Heart right ventricle (tissue), 16 donors: ENCODE measurements around the gene PSME1. TPM values are rescaled to one million over a fixed set of nuclear protein-coding genes. Genes with fewer than 3 reads are reported as not detected.

Experiments used
- ATAC-seq, 8 donors: fragments of 200-7000 bp; cut with Tn5 transposase; one replicate each; pipeline ENCODE4 v1.9.1; 2020; ENCODE audit warnings: mild to moderate bottlenecking in 8 of 8, moderate library complexity in 8 of 8, moderate number of reproducible peaks in 1 of 8
- DNase-seq, 2 donors: peaks; one replicate each; pipeline ENCODE4 v3.0.0-alpha.2; 2020
- H3K27ac ChIP-seq, 10 donors: fragments of 200-600 bp; sonication (generic) in 2 of 10; one replicate each; pipeline versions ENCODE4 v1.5.0 to v1.8.0; 2020 to 2022; ENCODE audit warnings: mild to moderate bottlenecking in 3 of 10
- H3K27me3 ChIP-seq, 7 donors: fragments of 200-600 bp; one replicate each; pipeline ENCODE4 v1.8.0; 2021 to 2022; ENCODE audit warnings: mild to moderate bottlenecking in 2 of 7
- H3K36me3 ChIP-seq, 9 donors: fragments of 200-600 bp; sonication (generic) in 1 of 9; one replicate each; pipeline versions ENCODE4 v1.5.0 to v1.8.0; 2020 to 2022; ENCODE audit warnings: mild to moderate bottlenecking in 2 of 9
- H3K4me1 ChIP-seq, 9 donors: fragments of 200-600 bp; sonication (generic) in 1 of 9; one replicate each; pipeline versions ENCODE4 v1.5.0 to v1.8.0; 2020 to 2022; ENCODE audit warnings: mild to moderate bottlenecking in 4 of 9
- H3K4me3 ChIP-seq, 10 donors: fragments of 200-600 bp; sonication (generic) in 2 of 10; one replicate each; pipeline versions ENCODE4 v1.5.0 to v1.8.0; 2020 to 2022; ENCODE audit warnings: mild to moderate bottlenecking in 7 of 10, moderate library complexity in 2 of 10
- H3K9me3 ChIP-seq, 11 donors: fragments of 200-600 bp in 10 of 11; sonication (generic) in 2 of 11; one replicate each; pipeline versions ENCODE4 v1.5.0 to v1.8.0; 2013 to 2022; ENCODE audit warnings: mild to moderate bottlenecking in 2 of 11, control low read depth in 1 of 11, moderate library complexity in 1 of 11
- WGBS, 2 donors: extraction: QIAGEN DNeasy Blood & Tissue Kit; methylation state at CpG; one replicate each; pipeline ENCODE4 v1.1.7; 2013; ENCODE audit warnings: inconsistent platforms in 1 of 2; 5-methylcytosine and 5-hydroxymethylcytosine counted together
- intact Hi-C, 10 donors: fragments of 100-400 bp; cut with DNase I; formaldehyde crosslinking; loops; one replicate each; pipeline versions ENCODE4 v1.11.1 to v1.14.2; 2022
- polyA plus RNA-seq, 2 donors: library from polyadenylated mRNA; stranded (reverse); fragments of 200-250 nt; gene quantifications; one replicate each; pipeline ENCODE4 v1.2.3, GENCODE V29; 2013
- total RNA-seq, 10 donors: library from RNA; stranded (reverse); fragmentation: NEBNext Ultra II Directional in 3 of 10; extraction: Animal tissue kit (Norgen Biotek cat#: 25700) in 3 of 10; gene quantifications; one replicate each; pipeline versions ENCODE4 v1.2.1 to v1.2.4, GENCODE V29; 2021 to 2023
- TF ChIP-seq, protein P1 (sequence below), 9 donors: fragments of 200-600 bp; sonication (generic) in 2 of 9; IDR thresholded peaks; one replicate each; pipeline versions ENCODE4 v1.5.0 to v1.8.0; 2021 to 2022; ENCODE audit warnings: antibody characterized with exemption in 9 of 9, mild to moderate bottlenecking in 5 of 9, moderate library complexity in 1 of 9
- donor health status: Arrhythmogenic right ventricular cardiomyopathy.
- donor health status: ischemic (EF 13 %, LVEDD 7.1; RV severe dilation, severe dysfunction).
- donor health status: healthy with polysubstance abuse.
- donor health status: DM: no; HTN: yes; CAD: no.
- donor health status: DM: no; HTN: no; CAD: no.
- donor health status: ischemic (EF 25% LVEDD 6.9; RV normal size, moderate dysfunction).
- donor health status: ischemic (EF 25% LVEDD 5.7; RV mildly dilated, moderate dysfunction).
- donor health status: healthy.
- donor health status: DM: yes; HTN: yes; CAD: no.
- donor health status: Ischemic cardiomyopathy.
- donor health status: ischemic (EF 35%, LVEDD 5.7; RV mildly dilated, moderate dysfunction).
- donor health status: nonischemic (EF 11% LVEDD 7.7; RV severe dilation, severe dysfunction).
- donor health status: DM: yes; HTN: yes; CAD: no.
- donor health status: PGD.
- donor health status: ischemic (EF 29% LVEDD 5.4; RV normal size, mild dysfunction).
- donor health status: nonischemic (EF 23%, LVEDD 6.1; RV moderate dilation, normal function).

Gene PSME1
- total and polyA plus RNA-seq, 12 donors = 84.3 to 341 (median 103) TPM

DNA sequence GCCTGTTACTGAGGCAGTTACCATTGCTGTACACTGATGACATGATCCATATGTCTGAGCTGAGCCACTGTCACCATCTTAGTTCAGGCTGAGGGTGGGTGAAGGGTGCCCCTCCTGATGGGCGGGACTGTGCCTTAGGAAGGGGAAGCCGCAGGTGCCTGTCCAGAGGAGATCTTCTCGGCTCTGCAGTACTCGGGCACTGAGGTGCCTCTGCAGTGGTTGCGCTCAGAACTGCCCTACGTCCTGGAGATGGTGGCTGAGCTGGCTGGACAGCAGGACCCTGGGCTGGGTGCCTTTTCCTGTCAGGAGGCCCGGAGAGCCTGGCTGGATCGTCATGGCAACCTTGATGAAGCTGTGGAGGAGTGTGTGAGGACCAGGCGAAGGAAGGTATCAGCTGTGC, 15.0 kb downstream of the PSME1 start:
- TF ChIP-seq, protein P1, sequence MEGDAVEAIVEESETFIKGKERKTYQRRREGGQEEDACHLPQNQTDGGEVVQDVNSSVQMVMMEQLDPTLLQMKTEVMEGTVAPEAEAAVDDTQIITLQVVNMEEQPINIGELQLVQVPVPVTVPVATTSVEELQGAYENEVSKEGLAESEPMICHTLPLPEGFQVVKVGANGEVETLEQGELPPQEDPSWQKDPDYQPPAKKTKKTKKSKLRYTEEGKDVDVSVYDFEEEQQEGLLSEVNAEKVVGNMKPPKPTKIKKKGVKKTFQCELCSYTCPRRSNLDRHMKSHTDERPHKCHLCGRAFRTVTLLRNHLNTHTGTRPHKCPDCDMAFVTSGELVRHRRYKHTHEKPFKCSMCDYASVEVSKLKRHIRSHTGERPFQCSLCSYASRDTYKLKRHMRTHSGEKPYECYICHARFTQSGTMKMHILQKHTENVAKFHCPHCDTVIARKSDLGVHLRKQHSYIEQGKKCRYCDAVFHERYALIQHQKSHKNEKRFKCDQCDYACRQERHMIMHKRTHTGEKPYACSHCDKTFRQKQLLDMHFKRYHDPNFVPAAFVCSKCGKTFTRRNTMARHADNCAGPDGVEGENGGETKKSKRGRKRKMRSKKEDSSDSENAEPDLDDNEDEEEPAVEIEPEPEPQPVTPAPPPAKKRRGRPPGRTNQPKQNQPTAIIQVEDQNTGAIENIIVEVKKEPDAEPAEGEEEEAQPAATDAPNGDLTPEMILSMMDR (IDR thresholded peaks at IDR 0.05) = no peak
- no peak for ATAC-seq
- WGBS, 2 donors = 89% methylated on average over 9 of the region's 9 CpGs
- H3K4me3 ChIP-seq = no peak overlapping the region
- H3K9me3 ChIP-seq = no peaks in the 10 kb centered on the region
- no peak for DNase-seq
- intact Hi-C loops = no loop called here
- H3K27ac ChIP-seq = no peak overlapping the region
- peaks cover 9 to 25% (median 19%) of the 10 kb centered on the region in 9 donors for H3K4me1 ChIP-seq
- H3K36me3 ChIP-seq = peaks cover 0 to 76% (median 64%) of the 10 kb centered on the region in 9 donors
- no peaks in the 10 kb centered on the region for H3K27me3 ChIP-seq

DNA sequence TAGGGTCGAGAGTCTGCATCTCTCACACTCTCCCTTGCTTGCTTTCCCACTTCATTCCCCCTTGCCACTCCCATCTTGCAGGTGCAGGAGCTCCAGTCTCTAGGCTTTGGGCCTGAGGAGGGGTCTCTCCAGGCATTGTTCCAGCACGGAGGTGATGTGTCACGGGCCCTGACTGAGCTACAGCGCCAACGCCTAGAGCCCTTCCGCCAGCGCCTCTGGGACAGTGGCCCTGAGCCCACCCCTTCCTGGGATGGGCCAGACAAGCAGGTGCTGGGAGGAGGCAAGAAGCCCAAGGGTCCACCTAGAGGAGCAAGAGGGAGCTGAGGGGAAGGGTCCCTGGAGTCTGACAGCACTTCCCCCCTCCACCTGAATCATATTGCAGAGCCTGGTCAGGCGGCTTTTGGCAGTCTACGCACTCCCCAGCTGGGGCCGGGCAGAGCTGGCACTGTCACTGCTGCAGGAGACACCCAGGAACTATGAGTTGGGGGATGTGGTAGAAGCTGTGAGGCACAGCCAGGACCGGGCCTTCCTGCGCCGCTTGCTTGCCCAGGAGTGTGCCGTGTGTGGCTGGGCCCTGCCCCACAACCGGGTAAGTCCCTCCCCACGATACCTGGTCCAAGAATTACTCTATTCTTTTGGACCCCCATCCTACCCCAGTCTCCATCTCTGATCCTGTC, 15.5 kb downstream of the PSME1 start:
- H3K36me3 ChIP-seq = peaks cover 0 to 81% (median 70%) of the 10 kb centered on the region in 9 donors
- no peak overlapping the region for H3K4me3 ChIP-seq
- WGBS, 2 donors = 93 to 94% methylated on average over 16 of the region's 16 CpGs
- TF ChIP-seq, protein P1 (IDR thresholded peaks at IDR 0.05) = no peak
- H3K27me3 ChIP-seq = no peaks in the 10 kb centered on the region
- H3K27ac ChIP-seq = no peak overlapping the region
- intact Hi-C loops = no loop called here
- peaks cover 7 to 24% (median 17%) of the 10 kb centered on the region in 9 donors for H3K4me1 ChIP-seq
- H3K9me3 ChIP-seq = no peaks in the 10 kb centered on the region
- no peak for DNase-seq
- ATAC-seq = no peak

DNA sequence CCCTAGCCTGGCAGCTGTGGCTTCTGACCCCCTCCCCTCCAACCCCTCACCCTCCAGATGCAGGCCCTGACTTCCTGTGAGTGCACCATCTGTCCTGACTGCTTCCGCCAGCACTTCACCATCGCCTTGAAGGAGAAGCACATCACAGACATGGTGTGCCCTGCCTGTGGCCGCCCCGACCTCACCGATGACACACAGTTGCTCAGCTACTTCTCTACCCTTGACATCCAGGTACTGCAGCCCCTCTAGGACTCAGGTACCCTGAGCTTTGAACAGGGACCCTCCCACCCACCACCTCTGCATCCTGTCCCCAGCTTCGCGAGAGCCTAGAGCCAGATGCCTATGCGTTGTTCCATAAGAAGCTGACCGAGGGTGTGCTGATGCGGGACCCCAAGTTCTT, 19.1 kb downstream of the PSME1 start:
- ATAC-seq = no peak

DNA sequence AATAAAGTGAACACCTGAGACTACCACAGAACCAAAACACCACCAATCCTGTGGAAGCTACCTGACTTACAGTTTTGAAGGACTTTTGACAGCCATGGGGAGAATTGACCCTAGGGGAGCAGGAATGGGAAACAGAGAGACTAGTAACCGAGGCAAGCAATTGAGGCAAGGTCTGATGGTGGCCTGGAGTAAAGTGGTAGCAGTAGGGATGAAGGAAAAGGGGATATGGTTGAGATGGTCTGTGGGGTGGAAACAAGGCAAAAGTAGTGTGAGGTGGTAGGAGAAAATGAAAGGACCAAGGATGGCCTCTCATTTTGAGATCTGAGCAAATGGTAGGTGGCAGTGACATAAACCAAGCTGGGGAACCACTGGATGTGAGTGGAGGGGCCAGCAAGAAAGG, 20.8 kb downstream of the PSME1 start:
- ATAC-seq (no peak), DNase-seq (no peak)
- peaks cover 0 to 90% (median 56%) of the 10 kb centered on the region in 9 donors for H3K36me3 ChIP-seq
- TF ChIP-seq, protein P1 (IDR thresholded peaks at IDR 0.05) = no peak
- no peaks in the 10 kb centered on the region for H3K27me3 ChIP-seq
- 94 to 95% methylated on average over 1 of the region's 1 CpG for WGBS, 2 donors
- peaks cover 5 to 15% (median 8%) of the 10 kb centered on the region in 9 donors for H3K4me1 ChIP-seq
- intact Hi-C loops = no loop called here
- no peak overlapping the region for H3K27ac ChIP-seq
- no peak overlapping the region for H3K4me3 ChIP-seq
- no peaks in the 10 kb centered on the region for H3K9me3 ChIP-seq

More for the DNA sequence above, 19.1 kb downstream of the PSME1 start:
- Histone ChIP-seq H3K9me3 (no peaks in the 10 kb centered on the region), H3K36me3 (peaks cover 0 to 100% (median 73%) of the 10 kb centered on the region in 9 donors), H3K4me3 (no peak overlapping the region), H3K27me3 (no peaks in the 10 kb centered on the region), H3K27ac (no peak overlapping the region), H3K4me1 (peaks cover 0 to under 1% (median 0%) of the 10 kb centered on the region in 9 donors)
- intact Hi-C loops = no loop called here
- TF ChIP-seq, protein P1 (IDR thresholded peaks at IDR 0.05) = no peak
- 93 to 94% methylated on average over 10 of the region's 10 CpGs for WGBS, 2 donors
- DNase-seq = no peak
